Fibroblast of skin of back (primary cell): Measurements from ENCODE around the gene BMI1.

Experiments
- DNase-seq: peaks from one replicate; pipeline ENCODE4 v3.0.0-alpha.2; 2013

The BMI1 gene

DNA sequence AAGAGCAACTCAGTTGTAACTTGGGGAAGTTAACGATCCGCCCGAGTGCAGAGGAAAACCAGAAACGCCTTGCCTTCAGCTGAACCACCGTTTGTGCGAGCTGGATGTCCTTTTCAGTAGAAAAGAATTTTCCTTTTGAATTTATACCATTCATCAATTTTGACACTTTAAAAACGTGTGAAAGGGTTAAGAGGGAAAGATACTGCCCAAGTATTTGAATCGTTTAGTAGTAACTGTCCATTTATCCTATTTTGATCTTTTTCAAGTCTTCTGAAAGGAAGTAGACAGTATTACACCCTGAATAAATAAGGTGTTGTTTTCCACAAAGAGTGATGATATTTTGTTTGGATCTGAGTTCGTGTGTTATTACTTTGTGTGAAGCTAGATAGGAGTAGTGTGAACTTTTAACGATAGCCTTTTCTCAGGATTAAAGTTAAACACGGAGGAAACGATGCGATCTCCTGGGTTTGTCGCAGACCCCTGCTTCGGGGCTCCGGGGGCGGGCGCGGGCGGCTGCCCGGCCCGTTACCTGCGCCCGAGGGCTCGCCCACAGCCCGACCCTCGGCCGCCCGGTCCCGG, 830 bp upstream of the BMI1 start:
- DNase-seq, result no peak

DNA sequence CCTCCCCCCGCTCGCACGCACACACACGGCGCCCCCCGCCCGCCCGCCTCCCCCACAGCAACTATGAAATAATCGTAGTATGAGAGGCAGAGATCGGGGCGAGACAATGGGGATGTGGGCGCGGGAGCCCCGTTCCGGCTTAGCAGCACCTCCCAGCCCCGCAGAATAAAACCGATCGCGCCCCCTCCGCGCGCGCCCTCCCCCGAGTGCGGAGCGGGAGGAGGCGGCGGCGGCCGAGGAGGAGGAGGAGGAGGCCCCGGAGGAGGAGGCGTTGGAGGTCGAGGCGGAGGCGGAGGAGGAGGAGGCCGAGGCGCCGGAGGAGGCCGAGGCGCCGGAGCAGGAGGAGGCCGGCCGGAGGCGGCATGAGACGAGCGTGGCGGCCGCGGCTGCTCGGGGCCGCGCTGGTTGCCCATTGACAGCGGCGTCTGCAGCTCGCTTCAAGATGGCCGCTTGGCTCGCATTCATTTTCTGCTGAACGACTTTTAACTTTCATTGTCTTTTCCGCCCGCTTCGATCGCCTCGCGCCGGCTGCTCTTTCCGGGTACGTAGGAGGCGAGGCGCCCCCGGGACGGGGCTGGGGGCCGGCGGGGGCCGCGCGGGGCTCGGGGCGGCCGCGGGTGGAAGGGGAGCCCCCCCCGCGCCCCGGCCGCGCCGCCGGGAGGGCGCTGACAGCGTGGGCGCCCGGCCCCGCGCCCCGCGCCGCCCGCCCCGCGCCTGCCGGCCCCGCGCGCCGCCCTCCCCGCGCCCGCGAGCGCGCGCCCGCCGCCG, 441 bp downstream of the BMI1 start:
- peak; percentile 73 for DNase-seq

DNA sequence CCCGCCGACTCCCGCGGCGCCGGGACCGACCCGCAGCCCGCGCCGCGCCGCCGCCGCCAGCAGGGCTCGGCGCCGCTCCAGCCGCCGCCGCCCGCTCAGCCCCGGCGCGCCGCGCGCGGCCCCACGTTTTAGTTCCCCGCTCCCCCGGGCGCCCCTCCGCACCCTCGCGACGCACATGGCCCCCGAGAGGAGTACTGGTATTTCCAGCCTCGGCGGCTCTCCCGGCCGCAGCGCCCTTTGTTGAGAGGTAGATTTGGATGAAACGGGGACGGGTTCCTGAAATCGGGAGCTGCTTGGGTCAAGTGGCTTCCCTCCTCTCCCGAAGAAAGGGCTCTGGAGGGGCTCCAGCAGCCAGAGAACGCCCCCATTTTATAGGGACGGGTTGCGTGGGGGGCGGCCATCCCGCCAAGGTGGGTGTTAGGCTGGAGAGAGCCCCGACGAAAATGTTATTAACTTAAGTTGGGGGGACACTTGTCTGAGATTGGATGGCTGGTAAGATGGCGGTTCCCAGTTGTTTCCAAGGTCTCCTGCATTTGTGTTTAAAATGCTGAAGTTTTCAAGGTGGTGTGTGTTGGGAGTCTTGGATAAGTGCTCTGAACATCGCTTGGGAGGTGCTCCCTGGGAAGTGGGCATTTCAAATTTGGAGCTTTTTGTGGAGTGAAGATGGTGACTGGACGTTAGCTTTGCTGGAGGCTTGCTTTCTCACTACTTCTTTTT, 1.2 kb downstream of the BMI1 start:
- no peak for DNase-seq

DNA sequence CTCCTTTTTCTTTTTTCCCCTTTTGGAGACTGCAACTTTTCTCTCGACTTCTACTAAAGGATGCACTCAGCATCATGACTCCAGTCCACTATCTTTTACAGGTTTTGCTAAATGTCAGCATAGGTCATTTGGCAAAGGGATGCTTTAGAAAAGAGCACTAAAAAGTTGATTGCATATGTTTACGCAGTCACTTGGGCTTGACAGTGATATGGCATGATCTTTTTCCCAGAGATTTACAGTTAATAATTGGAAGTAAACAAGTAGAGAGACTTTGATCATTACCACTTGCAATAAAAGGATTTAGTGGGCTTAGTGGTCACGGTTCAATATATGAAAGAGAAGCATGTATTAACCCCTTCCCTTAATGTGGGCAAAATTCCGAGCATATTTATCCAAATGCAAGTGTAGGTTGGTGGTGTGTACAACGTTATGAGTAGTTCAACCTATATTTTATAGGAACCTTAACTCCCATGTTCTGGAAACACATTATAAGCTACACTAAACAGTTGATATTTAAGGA, 1.8 kb downstream of the BMI1 start:
- no peak for DNase-seq

DNA sequence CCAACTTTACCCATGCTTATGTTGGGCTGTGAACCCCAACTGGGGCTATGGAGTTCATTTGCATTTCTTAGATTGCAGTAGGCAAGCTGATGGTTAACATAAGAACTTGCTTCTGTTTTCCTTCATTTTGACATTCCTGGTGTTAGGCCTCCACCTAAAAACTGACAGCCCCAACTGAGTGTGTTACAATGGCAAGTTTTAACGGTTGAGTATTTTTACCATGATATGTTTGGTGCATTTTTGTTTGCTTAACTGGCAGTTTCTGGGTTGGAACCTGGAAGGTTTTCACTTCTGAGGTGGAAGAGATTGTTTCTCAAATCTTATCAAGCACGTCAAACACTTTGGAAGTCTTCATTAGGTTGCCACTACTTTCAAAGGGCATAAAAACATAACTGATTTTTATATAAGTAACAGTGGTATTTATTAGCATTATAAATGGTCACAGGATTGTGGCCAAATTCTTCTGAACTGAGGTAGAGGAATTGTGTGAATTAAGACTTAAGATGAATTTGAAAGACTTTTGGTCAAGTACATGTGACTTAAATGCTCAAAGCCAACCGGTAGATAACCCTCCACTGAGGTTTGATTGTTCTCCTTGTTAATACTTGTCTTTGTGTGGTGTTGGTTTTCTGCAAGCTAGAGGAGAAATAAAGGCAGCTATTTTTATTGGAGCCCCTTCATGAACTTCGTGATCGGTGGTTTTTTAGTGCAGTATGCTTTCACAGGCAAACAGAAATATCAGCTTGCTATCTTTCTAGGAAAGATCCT, 2.8 kb downstream of the BMI1 start:
- DNase-seq, result no peak

DNA sequence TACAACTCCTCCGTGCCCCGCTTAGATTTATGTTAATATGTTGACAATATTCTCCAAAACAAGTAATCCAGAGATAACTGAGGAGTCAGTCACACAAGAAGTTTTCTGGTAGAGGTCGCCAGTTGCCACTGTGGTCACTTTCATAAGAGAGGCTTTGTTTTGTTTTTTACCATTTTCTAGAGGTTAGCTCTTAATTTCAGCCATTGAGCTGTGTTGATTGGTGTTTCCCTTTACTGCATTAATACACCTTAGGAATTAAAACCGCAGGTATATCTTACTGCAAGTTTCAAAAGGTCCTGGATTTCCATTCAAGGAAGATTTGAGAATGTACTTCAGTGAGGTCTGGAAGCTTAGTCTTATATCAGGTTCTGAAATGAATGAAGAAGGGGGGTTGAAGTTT, 3.5 kb downstream of the BMI1 start:
- no peak for DNase-seq

DNA sequence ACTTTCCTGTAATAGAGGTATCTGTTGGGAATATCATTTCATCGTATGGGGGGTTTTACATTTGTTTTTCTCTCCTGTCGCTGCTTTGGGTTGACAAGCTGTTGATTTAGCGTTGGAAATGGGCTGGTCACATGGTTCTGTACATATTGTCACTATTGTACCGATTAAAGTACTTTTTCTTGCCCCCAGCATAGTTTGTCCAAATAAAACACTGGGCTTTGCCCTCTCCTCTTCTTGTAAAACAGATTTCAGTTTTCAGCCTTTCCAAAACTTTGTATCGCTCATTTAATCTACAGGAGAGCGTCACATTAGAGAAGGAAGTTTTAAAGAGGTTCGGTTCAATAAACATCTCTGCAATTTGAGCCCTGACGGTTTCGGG, 4.0 kb downstream of the BMI1 start:
- no peak for DNase-seq

DNA sequence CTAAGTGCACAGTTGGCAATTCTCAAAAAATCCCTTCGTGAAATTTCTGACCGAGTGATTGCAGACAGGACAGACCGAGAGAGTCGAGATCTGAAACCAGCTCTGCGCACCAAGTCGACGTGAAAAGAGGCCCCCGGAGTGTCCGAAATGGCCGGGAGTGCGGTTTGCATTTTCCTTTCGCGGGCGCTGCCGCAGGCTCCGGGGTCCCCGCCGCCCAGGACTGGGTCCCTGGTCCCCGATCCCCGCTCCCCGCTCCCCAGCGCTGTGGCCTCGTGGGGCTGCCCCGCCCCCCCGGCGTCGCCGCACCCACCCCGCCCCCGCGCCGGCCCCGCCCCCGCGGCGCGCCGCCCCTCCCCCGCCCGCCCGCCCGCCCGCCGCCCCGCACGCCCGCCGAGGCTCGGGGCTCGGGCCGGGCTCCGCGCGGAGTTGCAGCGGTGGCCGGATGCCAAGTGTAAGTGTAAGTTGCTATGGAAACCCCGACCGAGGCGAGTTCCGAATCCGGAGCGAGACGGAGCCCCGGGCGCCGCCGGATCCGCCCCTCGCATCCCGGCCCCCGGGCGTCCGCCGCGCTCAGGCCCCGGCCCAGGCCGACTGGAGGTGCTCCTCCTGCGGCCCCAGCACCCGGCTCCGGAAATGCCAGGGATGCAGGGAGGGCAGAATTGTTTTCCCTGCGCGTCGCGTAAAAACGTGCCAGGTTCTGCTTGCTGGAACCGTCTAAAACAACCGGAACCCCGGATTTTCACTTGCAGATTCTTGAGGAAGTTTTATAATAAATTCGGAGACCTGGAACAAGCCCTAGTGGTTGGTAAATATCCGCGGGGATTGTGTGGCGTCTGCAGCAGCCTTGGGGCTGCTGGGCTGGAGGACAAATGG, 4.6 kb downstream of the BMI1 start:
- DNase-seq, result peak; percentile 67

DNA sequence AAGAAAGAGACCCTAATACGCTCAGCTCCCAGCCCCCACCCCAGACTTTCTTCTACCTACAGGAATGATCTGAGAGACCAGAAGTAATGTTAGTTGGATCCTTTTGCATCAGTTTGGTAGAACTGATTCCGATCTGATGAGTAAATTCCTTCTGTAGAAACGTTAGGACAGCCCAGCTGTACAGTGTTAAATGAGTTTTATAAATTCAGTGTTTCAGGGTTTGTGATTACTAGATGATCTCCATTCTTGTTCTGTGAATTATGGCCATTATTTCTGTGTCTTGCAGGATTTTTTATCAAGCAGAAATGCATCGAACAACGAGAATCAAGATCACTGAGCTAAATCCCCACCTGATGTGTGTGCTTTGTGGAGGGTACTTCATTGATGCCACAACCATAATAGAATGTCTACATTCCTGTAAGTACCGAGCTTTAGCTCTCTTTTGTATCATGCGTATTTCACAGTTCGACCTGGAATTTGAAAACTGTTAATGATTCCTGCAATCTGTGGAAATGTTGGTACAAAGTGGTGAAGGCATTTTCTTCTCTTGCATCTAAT, 5.3 kb downstream of the BMI1 start:
- no peak for DNase-seq

DNA sequence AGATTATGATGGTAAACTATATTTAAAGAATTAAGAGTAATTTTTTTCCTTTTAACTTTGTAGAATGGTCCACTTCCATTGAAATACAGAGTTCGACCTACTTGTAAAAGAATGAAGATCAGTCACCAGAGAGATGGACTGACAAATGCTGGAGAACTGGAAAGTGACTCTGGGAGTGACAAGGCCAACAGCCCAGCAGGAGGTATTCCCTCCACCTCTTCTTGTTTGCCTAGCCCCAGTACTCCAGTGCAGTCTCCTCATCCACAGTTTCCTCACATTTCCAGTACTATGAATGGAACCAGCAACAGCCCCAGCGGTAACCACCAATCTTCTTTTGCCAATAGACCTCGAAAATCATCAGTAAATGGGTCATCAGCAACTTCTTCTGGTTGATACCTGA, 8.3 kb downstream of the BMI1 start:
- DNase-seq, result no peak

DNA sequence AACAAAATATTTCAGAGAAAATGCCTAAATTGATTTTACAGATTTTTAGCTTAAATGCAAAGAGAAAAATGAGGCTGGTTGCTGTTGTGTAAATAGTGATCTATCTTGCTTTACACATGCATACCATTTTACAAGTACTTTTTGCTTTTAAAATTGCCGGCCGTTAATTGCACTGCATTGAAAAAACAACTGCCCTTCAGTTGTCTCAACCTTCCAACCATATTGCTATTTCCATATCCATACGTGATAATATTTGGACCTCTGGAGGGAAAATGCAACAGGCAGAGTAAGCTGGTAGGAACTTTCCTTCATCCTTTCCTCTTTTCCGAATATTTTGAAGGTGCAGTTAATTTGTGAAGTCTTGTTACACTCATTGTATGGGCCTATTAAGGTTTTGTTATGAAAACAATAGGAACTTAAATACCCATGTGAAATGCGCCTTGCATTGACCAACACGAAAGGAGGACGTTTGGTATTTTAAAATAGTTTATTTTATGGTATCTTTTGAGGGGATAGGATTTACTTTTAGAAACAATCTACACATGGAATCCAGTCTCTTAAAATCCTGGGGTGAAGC, 11.3 kb downstream of the BMI1 start:
- DNase-seq, result no peak

DNA sequence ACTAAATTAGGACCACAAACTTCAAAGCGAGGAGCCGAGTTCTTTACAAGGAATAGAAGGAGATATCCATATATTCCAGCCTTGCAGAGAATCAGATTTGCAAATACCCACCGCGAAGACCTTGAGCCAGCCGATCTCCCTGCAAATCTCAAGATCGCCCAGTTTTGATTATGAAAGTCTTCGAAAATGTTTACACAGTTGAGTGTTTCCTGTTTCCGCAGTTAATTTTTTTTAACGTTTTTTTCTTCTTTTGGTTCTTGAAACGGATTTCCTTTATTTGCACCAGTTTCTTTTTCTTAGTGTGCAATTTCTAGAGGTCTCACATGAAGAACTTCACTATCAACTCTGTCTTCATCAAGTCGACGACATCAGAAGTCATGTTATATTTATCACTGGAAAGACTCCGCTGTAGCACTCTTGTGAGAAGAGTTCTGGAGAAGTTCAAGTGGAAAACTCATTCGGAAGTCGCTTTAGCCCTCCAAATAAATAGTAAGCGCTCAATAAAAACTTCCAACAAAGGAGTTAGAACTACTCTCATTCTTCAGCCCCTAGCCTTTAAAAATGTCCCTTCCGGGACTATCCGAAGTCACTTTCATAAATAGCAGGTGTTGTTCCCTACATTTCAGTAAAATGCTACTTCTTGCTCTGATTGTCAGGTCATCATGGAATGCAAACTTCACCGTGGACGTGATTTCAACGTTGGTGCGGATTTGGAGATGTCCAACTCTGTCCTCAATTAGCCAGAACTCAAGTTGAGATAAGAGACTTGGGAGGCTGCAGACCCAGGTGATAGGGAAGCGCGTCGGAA, 12.5 kb downstream of the BMI1 start:
- no peak for DNase-seq

DNA sequence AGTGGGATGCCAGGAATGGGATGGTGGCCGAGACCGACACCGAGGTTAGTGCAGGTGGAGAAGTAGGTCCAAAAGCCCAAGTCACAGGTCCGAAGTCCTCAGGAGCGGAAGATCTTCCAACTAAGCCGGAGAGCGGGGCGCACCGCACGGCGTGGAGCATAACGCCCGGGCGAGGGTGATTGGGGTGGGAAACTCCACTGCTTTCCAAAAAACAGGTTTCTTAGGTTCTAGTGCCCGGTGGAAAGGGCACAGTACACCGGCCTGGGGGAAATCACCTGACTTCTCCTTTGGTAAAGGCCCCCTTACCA, 13.0 kb downstream of the BMI1 start:
- DNase-seq, result no peak

DNA sequence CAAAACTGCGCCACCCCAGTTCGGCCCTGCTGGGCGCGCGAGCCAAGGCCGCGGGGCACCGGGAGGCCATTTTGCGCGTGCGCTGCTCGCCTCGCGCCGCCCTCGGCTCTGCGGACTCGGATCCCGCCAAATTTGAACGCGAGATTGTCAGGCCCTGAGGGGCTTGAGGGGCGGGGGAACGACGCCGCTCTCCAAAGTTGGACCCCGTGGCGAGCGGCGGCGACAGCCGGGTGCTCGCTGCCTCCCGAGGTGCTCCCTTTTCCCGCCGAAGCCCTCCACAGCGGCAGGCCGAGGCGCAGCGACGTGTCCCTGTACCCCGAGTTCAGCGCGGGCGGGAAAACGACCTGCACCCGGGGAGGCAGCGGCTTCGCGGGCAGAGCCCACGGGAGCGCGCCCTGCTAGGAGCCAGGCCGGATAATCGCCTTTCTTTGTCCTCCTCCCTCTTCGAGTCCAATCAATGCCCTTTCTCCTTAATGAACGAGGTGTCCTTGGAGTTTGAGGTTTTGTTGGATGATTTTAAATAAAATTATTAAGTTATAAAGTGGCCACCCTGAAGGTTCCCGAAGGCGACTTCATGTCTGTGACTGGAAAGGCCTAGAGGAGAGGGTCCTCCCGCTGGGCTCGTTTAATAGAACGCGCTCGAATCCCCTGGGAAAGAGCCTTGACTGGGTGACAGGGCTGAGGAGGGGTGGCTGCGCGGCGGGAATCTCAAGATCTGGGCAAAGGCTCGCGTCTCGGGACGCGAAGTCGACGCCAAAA, 13.7 kb downstream of the BMI1 start:
- DNase-seq, result no peak

DNA sequence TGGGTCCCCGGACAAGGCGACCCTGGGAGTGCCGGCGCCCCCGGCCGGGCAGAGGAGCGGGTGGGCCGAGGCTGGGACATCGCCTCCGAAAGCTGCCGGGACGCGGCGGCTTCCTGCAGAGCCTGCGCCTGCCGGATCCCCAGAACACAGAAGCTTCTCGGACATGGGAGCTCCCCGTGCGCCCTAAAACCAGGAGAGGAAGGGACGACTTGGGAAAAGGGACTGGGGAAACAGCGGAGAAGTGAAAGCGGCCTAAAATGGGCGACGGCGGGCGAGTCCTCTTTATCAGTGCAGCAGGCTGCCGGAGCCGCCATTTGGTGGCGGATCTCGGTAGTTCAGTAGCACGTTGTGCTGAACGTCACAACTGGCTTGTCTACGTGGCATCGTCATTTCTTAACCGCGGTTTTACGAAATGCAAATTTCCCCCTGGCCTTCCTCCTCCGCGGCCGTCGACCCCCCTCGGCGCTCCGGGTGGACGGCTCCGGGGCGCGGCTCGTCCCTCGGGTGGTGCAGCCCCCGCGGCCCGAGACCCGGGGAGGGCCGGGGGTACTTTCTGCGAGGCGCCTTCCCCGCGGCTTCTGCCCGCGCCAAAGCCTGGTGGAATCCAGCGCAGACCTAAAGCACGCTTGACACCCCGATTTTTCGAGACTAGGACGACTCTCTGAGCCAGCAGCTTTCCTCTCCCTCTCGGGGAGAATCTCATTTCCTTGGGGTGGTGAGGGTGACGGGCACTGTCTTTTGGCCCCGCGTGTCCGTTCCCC, 14.5 kb downstream of the BMI1 start:
- peak; percentile 53 for DNase-seq

DNA sequence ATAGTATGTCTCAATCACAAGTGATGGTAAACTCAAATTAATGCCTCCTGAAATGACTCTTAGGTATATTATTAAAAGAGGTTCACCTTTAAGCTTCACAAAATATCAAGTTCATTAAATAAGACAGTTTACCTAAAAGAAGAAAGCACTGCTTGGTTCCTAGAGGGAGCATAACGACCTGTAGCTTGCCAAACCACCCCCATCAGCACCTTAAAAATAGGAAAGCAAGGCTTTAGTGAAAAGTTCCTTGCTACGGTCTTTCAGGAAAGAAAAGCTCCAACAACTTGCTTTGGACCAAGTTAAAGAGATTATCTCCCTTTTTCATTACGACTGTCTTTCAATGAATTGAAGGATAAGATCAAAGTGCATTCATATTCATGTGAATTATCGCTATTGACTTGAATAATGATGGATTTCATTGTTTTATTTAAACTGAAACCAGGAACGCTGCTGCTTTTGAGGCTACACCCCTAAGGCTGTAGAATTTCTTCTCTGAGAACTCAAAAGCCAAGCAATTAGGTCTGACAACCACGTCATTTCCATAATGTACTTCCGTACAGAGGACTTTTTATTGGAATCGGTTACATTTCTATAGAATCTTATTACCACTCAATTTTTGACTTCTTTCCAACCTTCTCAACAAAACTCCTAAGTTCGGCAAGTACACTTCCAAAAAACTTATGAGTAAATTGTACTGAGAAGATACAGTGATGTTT, 17.4 kb downstream of the BMI1 start:
- DNase-seq, result no peak

DNA sequence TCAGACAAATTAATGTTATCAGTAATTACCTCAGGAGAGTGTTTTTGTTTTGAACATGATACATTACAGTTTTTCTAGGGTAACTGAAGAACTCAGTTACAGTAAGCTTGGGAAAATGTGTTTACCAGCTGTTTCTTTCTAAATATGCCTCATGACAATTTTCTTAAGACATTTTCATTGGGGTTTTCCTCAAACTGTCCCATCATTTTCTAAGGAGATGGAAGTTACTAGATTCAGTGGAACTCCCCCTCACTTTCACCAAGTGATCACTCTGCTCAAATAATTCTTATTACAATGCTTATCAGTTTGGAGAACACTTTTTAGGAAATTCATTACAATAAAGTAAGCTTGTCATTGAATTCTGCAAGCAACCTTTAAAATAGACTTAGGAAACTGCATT, 18.0 kb downstream of the BMI1 start:
- no peak for DNase-seq

DNA sequence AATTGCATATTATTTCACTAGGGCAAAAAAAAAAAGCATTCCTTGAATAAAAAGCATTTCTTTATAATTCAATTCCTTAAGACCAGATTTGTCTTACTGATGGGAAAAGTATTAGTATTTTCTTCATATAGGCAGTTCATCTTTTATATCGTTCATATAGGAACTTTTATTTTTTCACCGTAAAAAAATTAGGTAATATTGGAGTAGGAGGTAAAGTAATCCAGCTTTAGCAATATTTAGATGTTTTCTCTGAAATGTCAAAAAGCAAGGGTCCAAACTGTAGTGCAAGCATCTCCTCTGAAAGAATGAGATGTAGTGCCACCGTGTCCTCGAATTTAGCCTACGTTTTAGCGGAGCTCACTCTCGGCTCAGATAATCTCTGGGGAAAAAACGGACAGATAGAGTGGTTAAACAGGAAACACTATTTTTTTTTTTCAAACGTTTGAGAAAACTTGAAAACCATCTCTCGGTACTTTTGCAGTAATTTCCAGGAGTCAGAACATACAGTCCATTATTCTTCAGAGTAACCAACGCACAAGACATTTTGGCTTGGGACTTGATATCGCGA, 18.9 kb downstream of the BMI1 start:
- DNase-seq, result no peak
